Lung microvascular endothelial cell (primary cell): ENCODE data around the gene VSTM2L. TPM values are rescaled to one million over a fixed set of nuclear protein-coding genes. Genes with fewer than 3 reads are reported as not detected.

ENCODE experiments used
- DNase-seq, 2 donors: peaks; one replicate each; pipeline versions ENCODE4 v3.0.0 to v3.0.0-alpha.2; 2010; ENCODE audit warnings: low read depth in 2 of 2
- total RNA-seq: library from RNA; depleted of rRNA; stranded (reverse); fragments of >200 nt; gene quantifications from 2 replicates; pipeline ENCODE4 v1.2.1, GENCODE V29; 2014

Gene VSTM2L
- total RNA-seq, 1 donor from 2014 or later = under 0.01 TPM

GRCh38 chr20:37986873-37987601 is 84.1 kb downstream of the VSTM2L start:
- no peak for DNase-seq

DNA sequence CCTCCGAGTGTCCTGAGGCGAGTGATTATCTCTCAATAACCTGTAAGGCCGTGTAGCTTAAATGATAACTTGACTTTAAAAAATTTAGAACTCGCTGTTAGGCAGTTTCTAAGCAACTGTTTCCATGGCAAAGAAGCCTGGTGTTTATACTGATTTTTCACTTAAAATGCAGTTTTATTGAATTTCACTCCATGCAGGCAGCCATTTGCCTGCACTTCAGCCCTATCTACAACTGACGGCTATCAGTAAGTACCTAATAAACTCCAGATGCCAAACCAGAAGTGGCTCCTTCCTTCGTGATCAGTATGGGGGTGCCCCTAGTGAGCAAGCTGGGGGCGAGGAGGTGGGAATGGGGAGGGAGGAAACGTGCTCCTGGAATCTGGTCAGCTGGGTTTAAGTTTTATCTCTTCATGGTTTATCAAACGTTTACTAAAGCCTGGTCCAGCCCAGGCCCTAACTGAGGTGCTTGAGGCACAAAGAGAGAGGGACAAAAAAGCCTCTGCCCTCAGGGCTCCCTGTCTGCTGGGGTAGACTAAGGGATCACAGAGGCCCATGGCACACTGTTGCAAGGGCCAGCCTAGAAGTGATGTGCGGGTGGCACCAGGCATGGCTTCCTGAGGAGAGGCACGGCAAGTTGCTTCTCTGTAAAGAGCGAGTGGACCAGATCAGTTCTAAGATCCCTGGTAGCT is 84.8 kb downstream of the VSTM2L start:
- DNase-seq = no peak

DNA sequence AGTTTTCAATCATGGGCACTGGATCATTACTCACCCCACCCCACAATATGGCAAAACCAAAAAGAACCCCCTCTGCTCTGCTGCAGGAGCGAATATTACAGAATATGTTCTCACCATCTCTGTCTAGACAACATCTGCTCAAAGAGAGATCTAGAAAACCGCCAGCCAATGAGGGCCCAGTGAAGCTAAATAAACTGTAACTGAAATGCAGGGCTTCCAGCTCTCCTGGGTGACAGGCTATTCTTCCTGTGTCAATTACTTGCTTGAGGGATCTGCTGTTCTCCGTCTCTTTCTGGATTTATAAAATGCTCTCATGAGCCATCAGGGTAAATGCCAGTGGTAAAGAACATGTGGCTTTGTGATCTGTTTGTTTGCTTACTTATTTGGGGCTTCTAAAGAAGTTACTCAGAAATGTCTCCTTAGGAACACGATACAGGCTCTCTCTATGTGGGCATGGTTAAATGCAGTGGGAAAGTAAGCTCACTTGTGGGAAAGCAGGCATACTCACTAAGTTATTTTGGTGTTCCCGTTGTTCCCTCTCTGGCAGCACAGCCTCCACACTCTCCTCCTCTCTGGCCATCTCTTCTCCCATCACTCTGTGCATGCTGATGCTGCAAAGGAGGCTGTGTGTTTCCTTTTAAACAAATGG is 85.5 kb downstream of the VSTM2L start:
- no peak for DNase-seq

- peak; percentile 20 to 68 for DNase-seq
Measured at GRCh38 chr20:37989601-37990295, 86.8 kb downstream of the VSTM2L start.

- DNase-seq = peak; percentile 55 to 82
Measured at GRCh38 chr20:37990571-37991151, 87.7 kb downstream of the VSTM2L start.

DNA sequence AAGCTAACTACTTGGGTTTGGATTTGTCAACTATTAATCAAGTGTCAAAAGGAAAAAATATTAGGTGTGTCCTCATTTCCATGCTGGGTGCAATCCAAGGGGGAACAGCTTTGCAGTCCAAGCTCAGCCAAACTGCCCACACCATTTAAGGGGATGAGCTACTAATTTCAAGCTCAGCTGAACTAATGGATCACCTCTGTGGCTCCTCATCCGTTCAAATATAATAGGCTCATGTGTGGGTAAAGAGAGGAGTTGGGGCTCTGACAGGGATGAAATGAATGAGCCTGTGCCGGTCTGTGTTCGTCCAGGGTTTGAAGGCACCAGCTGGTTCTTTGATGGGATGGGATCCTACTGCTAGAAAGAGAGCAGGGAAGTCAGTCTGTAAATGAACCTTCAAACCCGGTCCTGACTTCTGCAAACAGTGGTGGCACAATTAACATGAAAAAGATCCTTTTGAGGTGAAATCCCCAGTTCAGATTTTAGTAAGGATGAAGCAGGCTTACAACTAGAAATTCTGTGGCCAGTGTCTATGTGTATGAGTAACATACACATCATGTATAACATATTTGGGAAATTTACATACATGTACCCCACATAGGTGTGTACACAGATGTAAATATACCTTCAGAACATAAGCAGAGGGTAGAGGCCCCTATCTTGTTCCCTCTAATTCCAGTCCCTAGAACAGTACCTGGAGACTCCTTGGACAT is 88.4 kb downstream of the VSTM2L start:
- DNase-seq = no peak

DNA sequence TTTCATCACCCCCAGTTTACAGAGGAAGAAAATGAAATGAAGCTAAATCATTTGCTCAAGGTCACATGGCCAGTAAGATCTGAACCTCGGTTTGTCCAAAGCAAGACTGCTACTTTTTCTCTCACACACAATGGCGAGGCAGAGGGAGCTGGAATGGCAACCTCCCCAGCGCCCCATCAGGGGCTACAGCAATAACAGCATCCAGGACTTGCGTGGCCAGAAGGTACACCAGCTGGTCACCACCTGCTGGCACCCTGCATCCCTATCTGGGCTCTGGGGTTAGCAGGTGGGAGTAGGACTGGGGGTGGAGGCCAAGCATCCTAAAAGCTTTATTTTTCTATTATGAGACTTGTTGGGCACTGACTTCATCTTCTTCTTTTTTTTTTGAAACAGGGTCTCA is 89.0 kb downstream of the VSTM2L start:
- no peak for DNase-seq

GRCh38 chr20:37992802-37993409 is 90.0 kb downstream of the VSTM2L start:
- DNase-seq = peak; percentile 36 to 48

GRCh38 chr20:37994512-37994911 is 91.6 kb downstream of the VSTM2L start:
- DNase-seq = peak in 1 of 2 donors; percentile 80

Other genes starting within 250 kb of the VSTM2L start
- 19.4 and 23.4 TPM in 2 replicates for gene CTNNBL1, start 209.1 kb upstream of the VSTM2L start, total RNA-seq
- 12.0 and 14.7 TPM in 2 replicates for gene TTI1, start 130.3 kb downstream of the VSTM2L start, total RNA-seq
- gene RPRD1B, start 130.6 kb downstream of the VSTM2L start, total RNA-seq = 10.0 and 17.5 TPM in 2 replicates